GM19099 (cell line): ENCODE data around the gene NTRK3.

ENCODE experiments used
- POLR2A ChIP-seq: IDR thresholded peaks from 3 replicates; pipeline ENCODE4 v1.6.1; 2011; ENCODE audit warnings: low read depth; ENCODE audit not compliant: insufficient read length; ENCODE audit errors: extremely low read depth

The NTRK3 gene

GRCh38 chr15:87959080-87959479 lies 297.5 kb downstream of the NTRK3 start:
- TF ChIP-seq POLR2A, result no peak

DNA sequence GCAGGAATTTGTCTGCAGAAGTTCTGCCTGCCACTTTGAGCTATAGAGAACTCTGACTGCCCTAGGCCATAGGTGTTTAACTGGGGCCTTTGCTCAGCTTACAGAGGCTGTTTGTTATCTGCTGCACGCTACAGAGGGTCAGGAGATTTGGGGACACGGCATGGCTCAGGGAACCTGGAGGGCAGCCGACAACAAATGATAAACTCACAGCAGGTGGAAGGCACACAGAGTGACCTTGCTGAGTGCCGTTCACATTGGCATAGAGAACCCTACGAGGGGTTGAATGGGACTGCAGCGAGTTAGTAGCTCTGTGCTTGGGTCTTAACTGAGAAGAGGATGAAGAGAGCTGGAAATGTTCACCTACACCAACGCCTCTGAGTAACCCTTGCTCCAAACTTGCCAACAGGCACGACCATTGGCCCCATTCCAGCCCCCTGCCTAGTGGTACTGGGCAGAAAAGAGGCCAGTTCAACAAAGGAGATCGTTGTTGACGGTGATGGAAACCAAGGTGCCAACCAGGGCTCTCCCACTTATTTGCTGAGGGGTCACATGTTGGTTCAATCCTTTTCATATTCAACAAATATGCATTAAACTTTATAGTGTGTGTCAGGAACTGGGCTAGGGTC lies 301.1 kb downstream of the NTRK3 start:
- no peak for TF ChIP-seq POLR2A

DNA sequence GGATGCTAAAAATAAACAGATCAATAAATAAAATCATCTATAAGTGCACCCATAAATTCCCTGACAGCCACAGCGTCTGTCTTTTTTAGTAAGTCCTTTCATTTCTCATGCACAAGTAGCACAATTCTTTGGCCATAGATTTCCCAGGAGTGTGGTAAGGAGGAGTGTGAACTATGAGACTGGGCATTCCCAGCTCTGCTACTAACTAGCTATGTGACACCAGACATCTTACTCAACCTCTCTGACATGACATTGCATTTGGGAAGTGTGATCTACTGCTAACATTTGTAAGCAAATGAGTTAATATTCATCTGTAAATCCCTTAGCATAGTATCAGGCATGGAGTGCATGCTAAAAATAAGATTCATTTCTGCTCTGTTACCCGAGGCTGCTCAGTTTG lies 301.7 kb downstream of the NTRK3 start:
- TF ChIP-seq POLR2A, result no peak

DNA sequence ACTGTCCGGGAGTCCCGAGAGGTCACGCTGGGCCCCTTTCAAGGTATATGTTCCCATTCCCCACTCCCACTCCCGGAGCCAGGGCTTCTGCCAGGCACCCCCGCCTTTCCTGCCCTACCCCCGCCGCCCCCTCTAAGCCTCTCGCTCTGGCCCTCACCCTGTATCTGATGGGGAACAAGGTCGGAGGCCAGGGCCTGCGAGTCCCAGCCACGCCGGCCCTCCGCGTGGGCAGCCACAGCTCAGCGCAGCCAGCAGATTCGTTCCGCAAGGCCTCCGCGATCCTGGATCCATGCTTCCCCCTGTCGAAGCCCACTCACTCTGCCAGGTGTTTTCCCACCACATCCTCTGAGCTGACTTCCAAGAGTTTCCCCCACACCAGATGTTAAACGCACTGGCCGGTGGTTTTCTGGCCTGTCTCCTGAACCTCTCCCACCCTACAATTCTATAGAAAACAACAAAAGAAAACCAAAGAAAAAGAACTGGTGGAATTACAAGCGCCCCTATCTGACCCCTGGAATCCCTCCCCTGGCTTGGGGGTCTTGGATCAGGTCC lies 303.7 kb downstream of the NTRK3 start:
- TF ChIP-seq POLR2A, result no peak

DNA sequence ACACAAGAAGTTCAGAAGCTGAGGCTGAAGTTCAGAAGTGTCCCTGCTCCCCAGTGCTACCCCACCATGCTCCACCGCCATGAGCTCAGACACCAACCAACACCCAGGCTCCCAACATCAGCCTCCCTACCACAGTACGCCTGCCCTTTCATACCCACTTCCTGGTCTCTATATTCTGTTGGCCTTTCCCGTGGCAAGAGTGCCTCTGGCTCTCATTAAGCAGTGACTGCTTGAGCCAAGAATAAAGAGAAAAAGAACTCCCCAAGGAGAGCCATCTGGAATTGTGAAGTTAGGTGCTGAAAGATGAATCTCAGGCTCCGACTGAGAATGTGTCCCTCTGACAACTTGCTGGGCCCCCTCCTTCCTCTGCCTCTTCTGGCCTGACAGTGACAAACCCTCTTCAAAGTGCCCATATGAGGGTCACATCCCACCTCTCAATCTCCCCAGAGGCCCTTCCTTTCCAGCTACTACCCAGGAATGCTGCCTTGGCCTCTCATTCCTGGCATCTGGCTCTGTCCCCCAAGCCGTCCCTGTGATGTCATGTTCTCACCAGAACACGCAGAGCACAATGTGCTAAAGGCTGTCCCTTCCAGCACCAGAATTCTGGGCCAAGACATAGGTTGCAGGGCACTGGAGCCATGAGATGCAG lies 306.8 kb downstream of the NTRK3 start:
- no peak for TF ChIP-seq POLR2A

DNA sequence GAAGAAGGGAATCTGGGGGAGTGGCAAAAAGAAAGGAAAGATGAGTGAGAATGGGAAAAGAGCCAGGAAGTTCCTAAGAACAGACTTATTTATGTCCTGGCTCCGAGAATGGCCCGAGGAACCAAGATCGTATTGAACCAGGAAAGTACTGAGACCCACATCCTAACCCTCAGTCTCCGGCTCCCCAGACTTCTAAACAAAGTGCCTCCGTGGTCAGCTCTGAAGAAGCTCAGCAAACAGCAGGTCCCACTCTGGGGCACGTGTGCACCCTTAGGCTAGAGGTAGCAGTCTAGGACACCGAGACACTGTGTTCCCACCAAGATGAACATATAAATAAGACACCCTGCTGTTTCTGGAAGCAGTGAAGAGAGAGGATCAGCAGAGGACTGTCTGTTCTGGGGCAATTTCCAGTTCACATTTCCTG lies 307.4 kb downstream of the NTRK3 start:
- TF ChIP-seq POLR2A, result no peak

- TF ChIP-seq POLR2A, result no peak
These were observed 309.0 kb downstream of the NTRK3 start for GRCh38 chr15:87947560-87947959.

DNA sequence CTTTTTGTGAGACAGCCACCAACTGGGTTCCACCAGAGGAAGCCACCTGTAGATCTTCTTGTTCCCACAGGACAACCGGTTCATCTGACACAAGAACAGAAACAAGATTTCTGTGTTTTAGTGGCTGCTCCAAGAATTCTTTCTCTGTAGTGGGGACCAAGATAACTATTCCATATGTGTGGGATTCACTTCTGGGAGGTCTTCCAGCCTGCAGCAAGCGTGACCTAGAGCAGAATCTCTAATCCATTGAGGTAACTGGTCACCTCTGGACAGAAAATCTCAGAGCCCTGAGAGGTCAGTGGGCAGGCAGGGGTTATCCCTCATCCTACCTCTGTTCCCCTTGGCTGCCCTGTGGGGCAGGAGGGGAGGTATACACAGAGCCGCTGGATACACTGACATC lies 311.3 kb downstream of the NTRK3 start:
- TF ChIP-seq POLR2A, result no peak

GRCh38 chr15:87944691-87945090 lies 311.8 kb downstream of the NTRK3 start:
- no peak for TF ChIP-seq POLR2A

- no peak for TF ChIP-seq POLR2A
These were observed 312.5 kb downstream of the NTRK3 start for GRCh38 chr15:87944050-87944449.

DNA sequence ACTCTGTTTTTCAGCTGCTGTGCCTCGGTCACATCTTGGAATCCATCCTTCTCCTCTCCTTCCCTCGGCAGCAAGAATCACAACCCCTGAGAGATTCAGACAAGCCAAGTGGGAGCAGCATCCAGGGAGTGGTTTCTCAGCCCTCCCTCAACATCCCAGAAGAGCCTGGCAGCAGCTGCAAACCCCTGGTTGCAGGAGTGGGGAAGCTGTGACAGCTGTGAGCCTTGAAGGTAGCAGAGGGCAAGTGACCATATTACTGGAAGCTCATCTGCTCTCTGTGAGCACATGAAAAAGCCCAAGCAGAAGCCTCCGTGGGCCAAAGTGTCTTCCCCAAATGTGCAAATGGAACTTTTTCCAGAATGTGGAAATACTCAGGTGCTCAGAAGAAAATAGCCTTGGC lies 312.9 kb downstream of the NTRK3 start:
- no peak for TF ChIP-seq POLR2A

- no peak for TF ChIP-seq POLR2A
These were observed 314.2 kb downstream of the NTRK3 start for GRCh38 chr15:87942316-87942715.

DNA sequence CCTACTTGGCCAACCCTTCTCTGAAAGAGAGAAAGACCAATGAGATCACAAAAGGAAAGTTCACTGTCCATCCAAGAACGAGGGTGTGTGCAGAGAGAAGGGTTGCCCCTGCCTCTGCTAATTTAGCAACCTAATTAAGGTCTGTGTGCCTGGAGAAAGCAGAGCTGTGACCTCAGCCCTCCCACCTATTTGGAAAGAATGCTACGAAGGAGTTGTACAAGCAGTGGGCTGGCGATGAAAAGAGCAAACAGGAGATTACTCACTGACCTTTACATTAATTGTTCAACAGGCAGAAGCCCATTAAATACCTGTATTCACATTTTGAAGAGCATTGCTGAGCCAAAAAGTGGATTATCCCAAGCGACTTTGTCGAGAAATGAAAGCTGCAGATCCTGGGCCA lies 314.9 kb downstream of the NTRK3 start:
- TF ChIP-seq POLR2A, result no peak

DNA sequence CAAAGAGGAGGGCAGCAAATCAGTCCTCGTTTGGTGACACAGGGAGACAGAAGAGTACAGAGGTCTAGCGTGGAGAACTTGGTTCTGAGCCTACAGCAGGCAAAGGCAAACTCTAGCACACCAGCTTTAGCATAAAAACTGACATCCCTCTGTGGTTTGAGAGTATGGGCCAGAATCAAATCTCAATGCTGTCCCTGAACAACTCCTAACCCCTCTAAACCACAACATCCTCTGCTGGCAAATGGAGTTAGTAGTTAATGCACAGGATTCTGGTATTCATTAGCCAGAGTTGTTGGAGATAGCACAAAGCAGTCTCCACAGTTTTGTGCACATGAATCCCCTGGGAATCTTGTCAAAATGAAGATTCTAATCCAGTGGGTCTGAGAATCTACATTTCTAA lies 315.8 kb downstream of the NTRK3 start:
- TF ChIP-seq POLR2A, result no peak

GRCh38 chr15:87939848-87940457 lies 316.6 kb downstream of the NTRK3 start:
- no peak for TF ChIP-seq POLR2A

- TF ChIP-seq POLR2A, result no peak
These were observed 318.5 kb downstream of the NTRK3 start for GRCh38 chr15:87938031-87938430.

GRCh38 chr15:87935583-87935982 lies 321.0 kb downstream of the NTRK3 start:
- no peak for TF ChIP-seq POLR2A

DNA sequence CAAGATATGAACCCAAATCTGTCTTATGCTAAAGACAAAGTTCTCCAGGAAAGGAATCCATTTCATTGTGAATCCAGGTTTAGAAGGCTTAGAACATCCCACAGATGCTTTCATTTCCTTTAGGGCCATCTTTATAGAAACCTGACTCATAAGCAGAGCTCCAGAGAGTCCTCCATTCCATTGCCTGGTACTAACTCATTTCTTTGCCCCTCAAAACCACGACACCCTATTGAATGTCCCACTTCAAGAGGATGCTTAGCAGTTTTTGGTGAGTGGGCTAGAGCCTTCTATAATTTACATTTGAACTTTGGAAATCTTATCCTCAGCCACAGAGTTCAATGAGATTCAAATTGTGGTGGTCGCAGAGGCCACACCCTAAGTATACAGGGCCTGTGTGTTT lies 325.0 kb downstream of the NTRK3 start:
- no peak for TF ChIP-seq POLR2A
